PFSK-1 (cell line): Measurements from ENCODE around the gene MPC2.

Experiments used
- POLR2AphosphoS5 ChIP-seq: IDR thresholded peaks from 2 replicates; pipeline ENCODE4 v1.6.1; 2012; ENCODE audit warnings: low read depth, mild to moderate bottlenecking, control low read depth, low read length, moderate library complexity
- TF ChIP-seq, protein P1 (sequence below), 2 experiments: IDR thresholded peaks; 2 replicates each; pipeline versions ENCODE4 v1.6.1 to v1.8.0; 2011 to 2012; ENCODE audit warnings: low read depth in 2 of 2, low read length in 2 of 2, control low read depth in 1 of 2, inconsistent platforms in 1 of 2, mild to moderate bottlenecking in 1 of 2, moderate library complexity in 1 of 2; ENCODE audit not compliant: insufficient read depth in 1 of 2

DNA sequence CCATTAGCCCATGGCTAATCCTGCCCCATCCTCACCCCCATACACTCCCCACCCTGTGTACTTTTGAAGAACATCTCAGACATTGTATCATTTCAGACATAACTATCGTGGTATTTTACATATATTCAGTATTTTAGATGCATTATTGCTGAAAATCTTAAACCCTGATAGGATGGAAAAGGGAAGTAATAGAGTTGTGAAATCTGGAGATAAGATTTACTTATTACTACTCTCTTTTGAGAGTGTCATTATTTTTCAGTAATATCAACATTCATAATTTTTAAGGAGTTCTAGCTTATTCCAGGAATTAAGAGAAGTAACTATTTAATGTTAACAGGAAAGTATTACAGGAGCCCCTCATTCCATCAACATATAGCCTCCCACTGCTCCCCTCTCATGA, 57.4 kb downstream of the MPC2 start:
- TF ChIP-seq, protein P1, sequence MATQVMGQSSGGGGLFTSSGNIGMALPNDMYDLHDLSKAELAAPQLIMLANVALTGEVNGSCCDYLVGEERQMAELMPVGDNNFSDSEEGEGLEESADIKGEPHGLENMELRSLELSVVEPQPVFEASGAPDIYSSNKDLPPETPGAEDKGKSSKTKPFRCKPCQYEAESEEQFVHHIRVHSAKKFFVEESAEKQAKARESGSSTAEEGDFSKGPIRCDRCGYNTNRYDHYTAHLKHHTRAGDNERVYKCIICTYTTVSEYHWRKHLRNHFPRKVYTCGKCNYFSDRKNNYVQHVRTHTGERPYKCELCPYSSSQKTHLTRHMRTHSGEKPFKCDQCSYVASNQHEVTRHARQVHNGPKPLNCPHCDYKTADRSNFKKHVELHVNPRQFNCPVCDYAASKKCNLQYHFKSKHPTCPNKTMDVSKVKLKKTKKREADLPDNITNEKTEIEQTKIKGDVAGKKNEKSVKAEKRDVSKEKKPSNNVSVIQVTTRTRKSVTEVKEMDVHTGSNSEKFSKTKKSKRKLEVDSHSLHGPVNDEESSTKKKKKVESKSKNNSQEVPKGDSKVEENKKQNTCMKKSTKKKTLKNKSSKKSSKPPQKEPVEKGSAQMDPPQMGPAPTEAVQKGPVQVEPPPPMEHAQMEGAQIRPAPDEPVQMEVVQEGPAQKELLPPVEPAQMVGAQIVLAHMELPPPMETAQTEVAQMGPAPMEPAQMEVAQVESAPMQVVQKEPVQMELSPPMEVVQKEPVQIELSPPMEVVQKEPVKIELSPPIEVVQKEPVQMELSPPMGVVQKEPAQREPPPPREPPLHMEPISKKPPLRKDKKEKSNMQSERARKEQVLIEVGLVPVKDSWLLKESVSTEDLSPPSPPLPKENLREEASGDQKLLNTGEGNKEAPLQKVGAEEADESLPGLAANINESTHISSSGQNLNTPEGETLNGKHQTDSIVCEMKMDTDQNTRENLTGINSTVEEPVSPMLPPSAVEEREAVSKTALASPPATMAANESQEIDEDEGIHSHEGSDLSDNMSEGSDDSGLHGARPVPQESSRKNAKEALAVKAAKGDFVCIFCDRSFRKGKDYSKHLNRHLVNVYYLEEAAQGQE (IDR thresholded peaks at IDR 0.05; ENCODE audit: insufficient read depth in 1 of 2, low read depth in 2 of 2, low read length in 2 of 2) = no peak
- no peak for TF ChIP-seq POLR2AphosphoS5
